Common myeloid progenitor, CD34-positive (primary cell): ENCODE data around the gene CRYBA1.
"Not testable (repeated sequence)": the region's sequence is repeated elsewhere in the genome, so short reads cannot be mapped to it uniquely, and the experiment has no call there.

Experiments
- CTCF ChIA-PET: fragments of 350-600 bp; sonication (Branson Sonifier 250); formaldehyde crosslinking; loops from one replicate; lab custom pipeline; 2021; ENCODE audit warnings: antibody characterized with exemption; lab: Charles Lee
- POLR2A ChIA-PET: fragments of 350-600 bp; sonication (Branson Sonifier 250); formaldehyde crosslinking; loops from one replicate; lab custom pipeline; 2021; ENCODE audit warnings: antibody characterized with exemption; lab: Charles Lee
- DNase-seq, 3 donors: peaks; one replicate each; pipeline versions ENCODE4 v3.0.0 to v3.0.0-alpha.2; 2013
- H3K27ac ChIP-seq, 2 experiments: 1 replicate in 1 of 2; 2 replicates in 1 of 2; pipeline ENCODE4 v1.7.0; 2013; ENCODE audit warnings: inconsistent platforms in 2 of 2, low read length in 2 of 2, mild to moderate bottlenecking in 2 of 2, low read depth in 1 of 2, moderate library complexity in 1 of 2; ENCODE audit not compliant: severe bottlenecking in 2 of 2, insufficient read depth in 1 of 2, poor library complexity in 1 of 2
- H3K27me3 ChIP-seq, 5 experiments: replicated peaks in 2 of 5; 1 replicate in 3 of 5; 2 replicates in 2 of 5; pipeline versions ENCODE4 v1.6.1 to v1.7.0; 2013; ENCODE audit warnings: low read length in 4 of 5, mild to moderate bottlenecking in 2 of 5, moderate library complexity in 2 of 5, inconsistent platforms in 1 of 5; ENCODE audit not compliant: insufficient read depth in 5 of 5, control insufficient read depth in 4 of 5
- H3K36me3 ChIP-seq, 4 experiments: 1 replicate in 2 of 4; 2 replicates in 2 of 4; pipeline versions ENCODE4 v1.6.1 to v1.7.0; 2013; ENCODE audit warnings: low read length in 3 of 4, control low read depth in 1 of 4, mild to moderate bottlenecking in 1 of 4; ENCODE audit not compliant: control insufficient read depth in 4 of 4, insufficient read depth in 4 of 4
- H3K4me1 ChIP-seq, 4 experiments: 1 replicate in 3 of 4; 2 replicates in 1 of 4; pipeline versions ENCODE4 v1.6.1 to v1.7.1; 2013; ENCODE audit warnings: low read length in 3 of 4, mild to moderate bottlenecking in 3 of 4, control low read depth in 1 of 4, inconsistent platforms in 1 of 4, moderate library complexity in 1 of 4; ENCODE audit not compliant: control insufficient read depth in 4 of 4, insufficient read depth in 4 of 4; ENCODE audit errors: control extremely low read depth in 1 of 4
- H3K4me3 ChIP-seq, 7 experiments: 1 replicate in 4 of 7; 2 replicates in 3 of 7; pipeline versions ENCODE4 v1.5.1 to v1.7.0; 2013; ENCODE audit warnings: mild to moderate bottlenecking in 7 of 7, low read length in 6 of 7, moderate library complexity in 6 of 7, inconsistent platforms in 2 of 7, low read depth in 2 of 7, control low read depth in 1 of 7; ENCODE audit not compliant: insufficient read depth in 4 of 7, control insufficient read depth in 1 of 7; ENCODE audit errors: extremely low read depth in 1 of 7
- H3K9me3 ChIP-seq, 5 experiments: 1 replicate in 4 of 5; 2 replicates in 1 of 5; pipeline versions ENCODE4 v1.6.1 to v1.7.1; 2013; ENCODE audit warnings: low read length in 4 of 5, mild to moderate bottlenecking in 2 of 5, inconsistent platforms in 1 of 5, low read depth in 1 of 5, moderate library complexity in 1 of 5; ENCODE audit not compliant: control insufficient read depth in 4 of 5, insufficient read depth in 2 of 5; ENCODE audit errors: control extremely low read depth in 1 of 5
- WGBS: methylation state at CpG from one replicate; pipeline ENCODE4 v1.1.5; 2013; ENCODE audit not compliant: insufficient coverage; 5-methylcytosine and 5-hydroxymethylcytosine counted together

The CRYBA1 gene

DNA sequence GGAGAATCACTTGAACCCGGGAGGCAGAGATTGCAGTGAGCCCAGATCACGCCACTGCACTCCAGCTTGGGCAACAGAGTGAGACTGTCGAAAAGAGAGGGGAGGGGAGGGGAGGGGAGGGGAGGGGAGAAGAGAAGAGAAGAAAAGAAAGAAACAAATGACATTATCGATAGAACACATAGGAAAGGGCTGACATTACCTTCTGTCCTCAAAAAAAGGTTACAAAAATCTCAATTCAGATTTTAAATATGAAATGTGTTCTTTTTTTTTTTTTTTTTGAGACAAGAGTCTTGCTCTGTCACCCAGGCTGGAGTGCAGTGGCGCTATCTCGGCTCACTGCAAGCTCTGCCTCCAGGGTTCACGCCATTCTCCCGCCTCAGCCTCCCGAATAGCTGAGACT, 25.3 kb downstream of the CRYBA1 start:
- not testable (repeated sequence) for H3K27ac ChIP-seq, DNase-seq, H3K9me3 ChIP-seq, H3K27me3 ChIP-seq, H3K4me1 ChIP-seq, H3K4me3 ChIP-seq
- ChIA-PET CTCF (interaction anchor here (0.6 to 1.8 kb wide), 2 partner anchors 10 to 12 kb away, joined by 3 to 5 read pairs; no protein-coding TSS in a partner anchor), POLR2A (interaction anchor here (1.0 kb wide), 1 partner anchor 12 kb away, joined by 5 read pairs; no protein-coding TSS in a partner anchor)
- WGBS, result 100% methylated on average over 4 of the region's 9 CpGs
- peaks cover 16 to 66% (median 35%) of the 10 kb centered on the region in 4 experiments for H3K36me3 ChIP-seq

DNA sequence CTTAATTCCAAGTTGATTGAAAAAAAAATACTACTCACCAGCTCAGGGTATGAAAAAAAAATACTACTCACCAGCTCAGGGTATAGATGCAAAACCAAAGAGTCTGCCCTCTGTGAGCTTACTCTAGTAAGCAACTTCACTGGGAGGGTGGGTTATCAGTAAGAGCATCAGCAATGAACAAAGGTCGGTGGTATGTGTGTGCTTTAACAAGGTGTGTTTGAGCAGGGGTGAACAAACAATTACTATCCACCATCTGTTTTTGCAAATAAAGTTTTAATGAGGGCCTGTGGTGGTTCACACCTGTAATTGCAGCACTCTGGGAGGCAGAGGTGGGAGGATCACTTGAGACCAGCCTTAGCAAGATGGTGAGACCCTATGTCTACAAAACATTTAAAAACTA, 27.3 kb downstream of the CRYBA1 start:
- no CpG with 5 or more reads among the region's 1 CpG for WGBS
- no peak overlapping the region for H3K27ac ChIP-seq
- no peaks in the 10 kb centered on the region for H3K4me1 ChIP-seq
- peaks cover 12 to 66% (median 41%) of the 10 kb centered on the region in 4 experiments for H3K36me3 ChIP-seq
- H3K4me3 ChIP-seq, result no peak overlapping the region
- peaks cover 0 to 3% (median 0%) of the 10 kb centered on the region in 5 experiments for H3K9me3 ChIP-seq
- ChIA-PET POLR2A (no interaction called here), CTCF (interaction anchor here (0.9 to 1.4 kb wide), 6 partner anchors 9 to 24 kb away, joined by 3 to 4 read pairs (median 3); no protein-coding TSS in a partner anchor)
- DNase-seq, result no peak
- no peaks in the 10 kb centered on the region for H3K27me3 ChIP-seq

DNA sequence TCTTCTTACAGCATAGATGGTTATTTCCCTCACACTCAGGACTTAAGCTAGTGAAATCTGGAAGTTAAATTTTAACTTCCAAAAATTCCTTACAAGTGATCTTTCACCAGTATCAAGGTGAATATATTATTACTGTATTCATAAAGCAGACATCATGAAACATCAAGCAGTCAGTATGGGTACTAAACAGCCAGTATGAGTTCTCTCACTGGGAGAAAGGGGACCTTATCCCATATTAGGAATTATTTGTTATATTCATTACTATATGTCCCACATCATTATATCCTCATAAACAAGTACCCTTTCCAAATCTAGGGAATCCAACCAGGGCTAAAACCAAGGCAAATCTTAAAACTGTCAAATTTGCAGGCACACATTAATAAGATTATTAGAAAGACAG, 32.0 kb downstream of the CRYBA1 start:
- peak overlapping the region in 1 of 7 experiments; percentile 8 for H3K4me3 ChIP-seq
- peaks cover 41 to 83% (median 61%) of the 10 kb centered on the region in 4 experiments for H3K36me3 ChIP-seq
- H3K4me1 ChIP-seq, result no peaks in the 10 kb centered on the region
- H3K9me3 ChIP-seq, result peaks cover 0 to 17% (median 5%) of the 10 kb centered on the region in 5 experiments
- DNase-seq, result no peak
- ChIA-PET CTCF (interaction anchor here (1.3 to 1.6 kb wide), 2 partner anchors 12 to 27 kb away, joined by 5 to 6 read pairs; no protein-coding TSS in a partner anchor), POLR2A (interaction anchor here (1.3 kb wide), 1 partner anchor 12 kb away, joined by 3 read pairs; no protein-coding TSS in a partner anchor)
- H3K27me3 ChIP-seq, result no peaks in the 10 kb centered on the region
- no peak overlapping the region for H3K27ac ChIP-seq

DNA sequence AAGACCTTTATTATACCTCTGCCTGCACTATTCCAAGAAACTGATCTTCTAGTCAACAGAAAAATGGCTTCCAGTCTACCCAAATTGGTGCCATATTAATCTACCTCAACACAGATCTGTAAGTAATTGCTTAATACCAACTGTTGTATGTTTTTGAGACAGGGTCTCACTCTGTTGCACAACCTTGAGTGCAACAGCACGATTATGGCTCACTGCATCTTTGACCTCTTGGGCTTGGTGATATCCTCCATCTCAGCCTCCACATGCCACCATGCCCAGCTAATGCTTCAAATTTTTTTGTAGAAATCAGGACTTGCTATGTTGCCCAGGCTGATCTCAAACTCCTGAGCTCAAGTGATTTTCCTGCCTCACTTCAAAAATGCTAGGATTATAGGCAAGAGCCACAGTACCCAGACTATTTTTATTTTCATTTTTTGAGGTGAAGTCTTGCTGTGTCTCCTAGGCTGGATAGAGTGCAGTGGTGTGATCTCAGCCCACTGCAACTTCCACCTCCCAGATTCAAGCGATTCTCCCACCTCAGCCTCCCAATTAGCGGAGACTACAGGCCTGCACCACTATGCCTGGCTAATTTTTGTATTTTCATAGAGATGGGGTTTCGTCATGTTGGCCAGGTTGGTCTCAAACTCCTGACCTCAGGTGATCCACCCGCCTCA, 32.9 kb downstream of the CRYBA1 start:
- peaks cover 41 to 81% (median 57%) of the 10 kb centered on the region in 4 experiments for H3K36me3 ChIP-seq
- H3K4me1 ChIP-seq, result peaks cover 0 to 3% (median 0%) of the 10 kb centered on the region in 4 experiments
- peaks cover 0 to 17% (median 5%) of the 10 kb centered on the region in 5 experiments for H3K9me3 ChIP-seq
- H3K4me3 ChIP-seq, result no peak overlapping the region
- 93% methylated on average over 3 of the region's 5 CpGs for WGBS
- no peaks in the 10 kb centered on the region for H3K27me3 ChIP-seq
- H3K27ac ChIP-seq, result no peak overlapping the region
- no peak for DNase-seq
- ChIA-PET CTCF (interaction anchor here (1.3 to 2.8 kb wide), 3 partner anchors 11 to 28 kb away, joined by 5 to 12 read pairs (median 6); no protein-coding TSS in a partner anchor), POLR2A (no interaction called here)

DNA sequence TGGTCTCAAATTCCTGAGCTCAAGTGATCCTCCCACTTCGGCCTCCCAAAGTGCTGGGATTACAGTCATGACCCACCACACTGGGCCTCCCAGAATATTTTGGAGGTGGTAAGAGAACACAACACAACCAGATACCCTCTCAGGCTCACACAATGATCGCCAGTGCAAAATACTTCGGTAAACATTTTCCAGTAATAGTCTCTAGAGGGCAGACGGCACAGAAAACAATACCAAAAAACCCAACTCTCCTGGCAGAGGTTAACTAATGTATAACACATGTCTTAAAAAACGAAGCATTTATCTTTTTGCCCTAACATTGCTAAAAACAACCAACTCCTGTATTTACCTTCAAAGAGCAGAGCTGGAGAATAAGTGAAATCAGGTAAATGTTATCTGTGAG, 36.8 kb downstream of the CRYBA1 start:
- Histone ChIP-seq H3K4me1 (peaks cover 0 to 3% (median 0%) of the 10 kb centered on the region in 4 experiments), H3K4me3 (no peak overlapping the region), H3K27me3 (no peaks in the 10 kb centered on the region), H3K27ac (no peak overlapping the region), H3K9me3 (peaks cover 0 to 17% (median 5%) of the 10 kb centered on the region in 5 experiments), H3K36me3 (peaks cover 37 to 83% (median 66%) of the 10 kb centered on the region in 4 experiments)
- 100% methylated on average over 1 of the region's 5 CpGs for WGBS
- DNase-seq, result peak in 2 of 3 donors; percentile 28 to 32
- CTCF ChIA-PET, result interaction anchor here (1.2 to 1.3 kb wide), 3 partner anchors 9 to 64 kb away, joined by 3 to 4 read pairs (median 3); no protein-coding TSS in a partner anchor
- POLR2A ChIA-PET, result interaction anchor here (1.2 kb wide), 1 partner anchor 11 kb away, joined by 5 read pairs; no protein-coding TSS in a partner anchor

DNA sequence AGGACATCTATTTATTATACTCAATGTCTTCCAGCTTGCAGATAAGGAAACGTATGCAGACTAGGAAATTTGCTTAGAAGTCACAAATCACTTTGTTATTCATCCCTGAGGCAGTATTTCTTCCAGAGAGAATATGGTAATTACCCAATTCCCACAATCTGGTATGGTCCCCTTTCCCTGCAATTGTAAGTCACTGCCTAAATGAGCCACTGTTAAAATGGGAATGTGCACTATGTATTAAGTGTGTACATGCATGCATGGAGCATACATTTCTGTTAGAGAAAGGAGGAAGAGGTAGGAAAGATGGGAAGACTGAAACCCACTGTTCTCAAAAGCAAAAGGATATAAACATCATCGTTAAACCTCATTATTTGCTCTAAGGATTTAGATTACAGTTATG, 37.3 kb downstream of the CRYBA1 start:
- 80% methylated on average over 2 of the region's 2 CpGs for whole genome bisulfite sequencing
- no peak for DNase-seq
- POLR2A ChIA-PET, result interaction anchor here (1.2 kb wide), 1 partner anchor 12 kb away, joined by 5 read pairs; no protein-coding TSS in a partner anchor
- Histone ChIP-seq H3K9me3 (peaks cover 0 to 14% (median 2%) of the 10 kb centered on the region in 5 experiments), H3K4me1 (peaks cover 0 to 6% (median 1%) of the 10 kb centered on the region in 4 experiments), H3K27me3 (no peaks in the 10 kb centered on the region), H3K36me3 (peaks cover 35 to 83% (median 64%) of the 10 kb centered on the region in 4 experiments), H3K4me3 (no peak overlapping the region), H3K27ac (no peak overlapping the region)
- CTCF ChIA-PET, result interaction anchor here (1.3 kb wide), 1 partner anchor 27 kb away, joined by 3 read pairs; no protein-coding TSS in a partner anchor
